Fibroblast of villous mesenchyme (primary cell): ENCODE results near the gene BTBD1. TPM values are rescaled to one million over a fixed set of nuclear protein-coding genes. Genes with fewer than 3 reads are reported as not detected.

Experiments
- DNase-seq: peaks from one replicate; pipeline ENCODE4 v3.0.0-alpha.2; 2010; ENCODE audit warnings: low read depth
- H3K4me3 ChIP-seq: 2 replicates; pipeline ENCODE4 v1.5.1; 2011; ENCODE audit warnings: low read depth, mild to moderate bottlenecking, low read length
- CTCF ChIP-seq: IDR thresholded peaks from 2 replicates; pipeline ENCODE4 v1.5.1; 2012; ENCODE audit warnings: low read depth, mild to moderate bottlenecking, low read length; ENCODE audit not compliant: insufficient read depth
- total RNA-seq: library from RNA; depleted of rRNA; stranded (reverse); fragments of >200 nt; gene quantifications from 2 replicates; pipeline ENCODE4 v1.2.3, GENCODE V29; 2012

The BTBD1 gene
- total RNA-seq, 1 donor: 101 TPM

GRCh38 chr15:83112233-83112955, 45.3 kb upstream of the BTBD1 start:
- TF ChIP-seq CTCF: no peak
- no peak overlapping the region for H3K4me3 ChIP-seq
- peak; percentile 62 for DNase-seq

- H3K4me3 ChIP-seq: no peak overlapping the region
- no peak for DNase-seq
- TF ChIP-seq CTCF: no peak
Observed at GRCh38 chr15:83111149-83111548, 44.1 kb upstream of the BTBD1 start.

GRCh38 chr15:83110381-83110780, 43.3 kb upstream of the BTBD1 start:
- no peak for TF ChIP-seq CTCF
- DNase-seq: no peak
- no peak overlapping the region for H3K4me3 ChIP-seq

- no peak overlapping the region for H3K4me3 ChIP-seq
- TF ChIP-seq CTCF: no peak
- no peak for DNase-seq
Observed at GRCh38 chr15:83109532-83109931, 42.5 kb upstream of the BTBD1 start.

GRCh38 chr15:83108266-83109219, 41.5 kb upstream of the BTBD1 start:
- peak; percentile 75 for DNase-seq
- no peak for TF ChIP-seq CTCF
- peak overlapping the region; percentile 62 for H3K4me3 ChIP-seq

- no peak for DNase-seq
- no peak for TF ChIP-seq CTCF
- peak overlapping the region; percentile 62 for H3K4me3 ChIP-seq
Observed at GRCh38 chr15:83107841-83108181, 40.8 kb upstream of the BTBD1 start.
